MM.1S (cell line): ENCODE measurements around the gene UMOD.

Source experiments
- DNase-seq: peaks from one replicate; pipeline ENCODE4 v3.0.0-alpha.2; 2015
- H2AFZ ChIP-seq: fragments of 300-600 bp; sonication (generic); 2 replicates; pipeline ENCODE4 v1.6.0; 2016; ENCODE audit warnings: antibody characterized with exemption, low read length
- H3F3A ChIP-seq: fragments of 300-600 bp; sonication (generic); 2 replicates; pipeline ENCODE4 v1.6.1; 2016; ENCODE audit warnings: mild to moderate bottlenecking, antibody characterized with exemption, low read length, moderate library complexity, mixed read lengths; ENCODE audit not compliant: insufficient read depth
- H3K27ac ChIP-seq: fragments of 300-600 bp; sonication (generic); 2 replicates; pipeline ENCODE4 v1.5.1; 2016; ENCODE audit warnings: mild to moderate bottlenecking, low read length
- H3K27me3 ChIP-seq: fragments of 300-600 bp; sonication (generic); replicated peaks from 2 replicates; pipeline ENCODE4 v1.6.0; 2016; ENCODE audit warnings: low read length; ENCODE audit not compliant: insufficient read depth
- H3K36me3 ChIP-seq: fragments of 300-600 bp; sonication (generic); replicated peaks from 2 replicates; pipeline ENCODE4 v1.6.1; 2016; ENCODE audit warnings: mild to moderate bottlenecking, low read length, mixed read lengths; ENCODE audit not compliant: insufficient read depth
- H3K4me1 ChIP-seq: fragments of 300-600 bp; sonication (generic); 2 replicates; pipeline ENCODE4 v1.6.1; 2016; ENCODE audit warnings: low read length, mixed read lengths
- H3K4me2 ChIP-seq: fragments of 300-600 bp; sonication (generic); 2 replicates; pipeline ENCODE4 v1.6.0; 2016; ENCODE audit warnings: low read depth, low read length
- H3K4me3 ChIP-seq: fragments of 300-600 bp; sonication (generic); 2 replicates; pipeline ENCODE4 v1.5.1; 2016; ENCODE audit warnings: low read length, mixed read lengths
- H3K79me2 ChIP-seq: fragments of 300-600 bp; sonication (generic); 2 replicates; pipeline ENCODE4 v1.6.1; 2016; ENCODE audit warnings: mixed run types, low read length, mixed read lengths
- H3K9ac ChIP-seq: fragments of 300-600 bp; sonication (generic); 2 replicates; pipeline ENCODE4 v1.6.1; 2016; ENCODE audit warnings: low read length, mixed read lengths
- H3K9me2 ChIP-seq: fragments of 300-600 bp; sonication (generic); replicated peaks from 2 replicates; pipeline ENCODE4 v1.6.1; 2016; ENCODE audit warnings: mild to moderate bottlenecking, low read length, mixed read lengths; ENCODE audit not compliant: insufficient read depth
- H3K9me3 ChIP-seq: fragments of 300-600 bp; sonication (generic); replicated peaks from 2 replicates; pipeline ENCODE4 v1.6.1; 2016; ENCODE audit warnings: mild to moderate bottlenecking, low read length, mixed read lengths; ENCODE audit not compliant: insufficient read depth
- H4K20me1 ChIP-seq: fragments of 300-600 bp; sonication (generic); 2 replicates; pipeline ENCODE4 v1.6.1; 2016; ENCODE audit warnings: mild to moderate bottlenecking, low read length, moderate library complexity, mixed read lengths; ENCODE audit not compliant: insufficient read depth
- EZH2 ChIP-seq: fragments of 300-600 bp; sonication (generic); optimal IDR thresholded peaks from 2 replicates; pipeline ENCODE3; 2017; ENCODE audit warnings: low read depth, mild to moderate bottlenecking, antibody characterized with exemption, low read length, mixed read lengths
- EZH2phosphoT487 ChIP-seq: fragments of 300-600 bp; sonication (generic); IDR thresholded peaks from 2 replicates; pipeline ENCODE4 v1.6.1; 2018; ENCODE audit warnings: antibody characterized with exemption, low read length
- TF ChIP-seq, protein P1 (sequence below): fragments of 300-600 bp; sonication (generic); IDR thresholded peaks from 2 replicates; pipeline ENCODE4 v1.5.1; 2016; ENCODE audit warnings: antibody characterized with exemption, low read length, mixed read lengths

Gene UMOD

DNA sequence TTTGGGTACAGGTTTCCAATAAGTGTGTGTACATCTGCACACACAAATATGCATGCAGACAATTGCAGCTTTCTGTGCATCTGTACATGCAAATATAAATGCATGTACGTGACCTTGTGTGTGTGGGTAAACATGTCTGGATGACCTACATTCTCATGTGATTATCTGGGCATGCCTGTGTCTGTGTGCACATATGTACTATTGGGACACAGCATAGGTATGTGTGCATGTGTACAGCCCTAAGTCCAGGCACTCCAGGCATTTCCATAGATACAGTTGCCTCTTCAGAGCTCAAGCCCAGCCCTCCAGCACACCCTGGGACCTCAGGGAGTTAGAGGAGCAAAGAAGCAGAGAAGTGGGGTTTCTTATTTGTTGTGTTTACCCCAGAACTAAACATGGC is 18.1 kb downstream of the UMOD start:
- Histone ChIP-seq H3K4me3 (no peak overlapping the region), H3F3A (no peaks in the 10 kb centered on the region), H3K27me3 (no peaks in the 10 kb centered on the region), H3K27ac (no peak overlapping the region), H3K9ac (no peak overlapping the region), H4K20me1 (no peaks in the 10 kb centered on the region), H3K79me2 (no peaks in the 10 kb centered on the region), H2AFZ (no peak overlapping the region), H3K4me1 (no peaks in the 10 kb centered on the region), H3K9me3 (no peaks in the 10 kb centered on the region), H3K9me2 (no peaks in the 10 kb centered on the region), H3K4me2 (no peak overlapping the region), H3K36me3 (no peaks in the 10 kb centered on the region)
- no peak for TF ChIP-seq EZH2phosphoT487
- no peak for TF ChIP-seq EZH2
- TF ChIP-seq, protein P1, sequence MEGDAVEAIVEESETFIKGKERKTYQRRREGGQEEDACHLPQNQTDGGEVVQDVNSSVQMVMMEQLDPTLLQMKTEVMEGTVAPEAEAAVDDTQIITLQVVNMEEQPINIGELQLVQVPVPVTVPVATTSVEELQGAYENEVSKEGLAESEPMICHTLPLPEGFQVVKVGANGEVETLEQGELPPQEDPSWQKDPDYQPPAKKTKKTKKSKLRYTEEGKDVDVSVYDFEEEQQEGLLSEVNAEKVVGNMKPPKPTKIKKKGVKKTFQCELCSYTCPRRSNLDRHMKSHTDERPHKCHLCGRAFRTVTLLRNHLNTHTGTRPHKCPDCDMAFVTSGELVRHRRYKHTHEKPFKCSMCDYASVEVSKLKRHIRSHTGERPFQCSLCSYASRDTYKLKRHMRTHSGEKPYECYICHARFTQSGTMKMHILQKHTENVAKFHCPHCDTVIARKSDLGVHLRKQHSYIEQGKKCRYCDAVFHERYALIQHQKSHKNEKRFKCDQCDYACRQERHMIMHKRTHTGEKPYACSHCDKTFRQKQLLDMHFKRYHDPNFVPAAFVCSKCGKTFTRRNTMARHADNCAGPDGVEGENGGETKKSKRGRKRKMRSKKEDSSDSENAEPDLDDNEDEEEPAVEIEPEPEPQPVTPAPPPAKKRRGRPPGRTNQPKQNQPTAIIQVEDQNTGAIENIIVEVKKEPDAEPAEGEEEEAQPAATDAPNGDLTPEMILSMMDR, result no peak
- DNase-seq, result no peak

DNA sequence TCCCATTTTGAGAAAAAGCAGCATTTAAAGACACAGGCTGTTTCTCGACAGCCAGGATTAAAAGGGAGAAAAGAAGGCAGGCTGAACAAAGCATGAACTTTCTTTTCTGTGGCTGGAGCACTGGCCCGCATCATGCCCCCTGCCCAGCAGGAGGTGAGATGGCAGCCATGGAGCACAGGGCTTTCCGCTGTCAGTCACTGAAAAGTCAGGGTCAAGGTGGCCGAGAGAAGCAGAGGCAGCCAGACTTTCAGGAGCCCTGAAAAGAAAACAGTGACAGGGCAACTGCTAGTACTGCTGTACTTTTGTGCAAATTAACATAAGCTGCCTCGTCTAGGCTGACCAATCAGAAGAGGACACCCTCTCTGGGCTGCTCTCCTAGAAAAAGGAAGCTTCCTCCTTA is 19.4 kb downstream of the UMOD start:
- Histone ChIP-seq H4K20me1 (no peaks in the 10 kb centered on the region), H3K4me2 (no peak overlapping the region), H3K9me3 (no peaks in the 10 kb centered on the region), H3K9ac (no peak overlapping the region), H3F3A (no peaks in the 10 kb centered on the region), H3K4me3 (no peak overlapping the region), H3K79me2 (no peaks in the 10 kb centered on the region), H3K4me1 (no peaks in the 10 kb centered on the region), H2AFZ (no peak overlapping the region), H3K27me3 (no peaks in the 10 kb centered on the region), H3K27ac (no peak overlapping the region), H3K36me3 (no peaks in the 10 kb centered on the region), H3K9me2 (no peaks in the 10 kb centered on the region)
- TF ChIP-seq, protein P1, result no peak
- no peak for TF ChIP-seq EZH2
- no peak for TF ChIP-seq EZH2phosphoT487
- no peak for DNase-seq

GRCh38 chr16:20332411-20332810 is 20.1 kb downstream of the UMOD start:
- Histone ChIP-seq H3K4me3 (no peak overlapping the region), H2AFZ (no peak overlapping the region), H3K4me1 (no peaks in the 10 kb centered on the region), H3K27me3 (no peaks in the 10 kb centered on the region), H3F3A (no peaks in the 10 kb centered on the region), H3K79me2 (no peaks in the 10 kb centered on the region), H3K9me3 (no peaks in the 10 kb centered on the region), H3K4me2 (no peak overlapping the region), H3K36me3 (no peaks in the 10 kb centered on the region), H4K20me1 (no peaks in the 10 kb centered on the region), H3K9me2 (no peaks in the 10 kb centered on the region), H3K9ac (no peak overlapping the region), H3K27ac (no peak overlapping the region)
- no peak for DNase-seq
- TF ChIP-seq, protein P1, result no peak
- no peak for TF ChIP-seq EZH2phosphoT487
- TF ChIP-seq EZH2, result no peak
